HEK293T (cell line): ENCODE data around the gene OSMR.
"Not testable (repeated sequence)": the region's sequence is repeated elsewhere in the genome, so short reads cannot be mapped to it uniquely, and the experiment has no call there.

Experiments
- ARNT ChIP-seq: fragments of 450-650 bp; IDR thresholded peaks from 2 replicates; pipeline ENCODE4 v1.6.1; 2017; ENCODE audit warnings: mild to moderate bottlenecking
- BHLHE40 ChIP-seq: fragments of 450-650 bp; IDR thresholded peaks from 2 replicates; pipeline ENCODE4 v1.6.1; 2016; ENCODE audit warnings: mild to moderate bottlenecking, moderate library complexity, borderline replicate concordance
- ELF4 ChIP-seq: fragments of 450-650 bp; IDR thresholded peaks from 2 replicates; pipeline ENCODE4 v1.6.1; 2017; ENCODE audit warnings: antibody characterized with exemption
- FOXA1 ChIP-seq: fragments of 450-650 bp; IDR thresholded peaks from 2 replicates; pipeline ENCODE4 v1.6.1; 2016; ENCODE audit warnings: mild to moderate bottlenecking
- FOXK2 ChIP-seq: fragments of 450-650 bp; IDR thresholded peaks from 2 replicates; pipeline ENCODE4 v1.6.1; 2016; ENCODE audit warnings: mild to moderate bottlenecking
- FOXM1 ChIP-seq: fragments of 450-650 bp; IDR thresholded peaks from 2 replicates; pipeline ENCODE4 v1.6.1; 2017; ENCODE audit warnings: mild to moderate bottlenecking, borderline replicate concordance
- HDGF ChIP-seq: fragments of 450-650 bp; IDR thresholded peaks from 2 replicates; pipeline ENCODE4 v1.6.1; 2017; ENCODE audit warnings: antibody characterized with exemption, borderline replicate concordance
- L3MBTL2 ChIP-seq: fragments of 450-650 bp; conservative IDR thresholded peaks from 2 replicates; pipeline ENCODE4 v1.6.1; 2016; ENCODE audit warnings: mild to moderate bottlenecking
- LEF1 ChIP-seq: fragments of 450-650 bp; IDR thresholded peaks from 2 replicates; pipeline ENCODE4 v1.6.1; 2017; ENCODE audit warnings: mild to moderate bottlenecking, borderline replicate concordance
- NFRKB ChIP-seq: fragments of 450-650 bp; IDR thresholded peaks from 2 replicates; pipeline ENCODE4 v1.6.1; 2016; ENCODE audit warnings: mild to moderate bottlenecking, moderate library complexity
- SP1 ChIP-seq: fragments of 450-650 bp; IDR thresholded peaks from 2 replicates; pipeline ENCODE4 v1.6.1; 2017
- SUZ12 ChIP-seq: fragments of 450-650 bp; IDR thresholded peaks from 2 replicates; pipeline ENCODE4 v1.6.1; 2016; ENCODE audit warnings: mild to moderate bottlenecking
- TARDBP ChIP-seq: fragments of 450-650 bp; IDR thresholded peaks from 2 replicates; pipeline ENCODE4 v1.6.1; 2016
- ZNF384 ChIP-seq: fragments of 450-650 bp; IDR thresholded peaks from 2 replicates; pipeline ENCODE4 v1.6.1; 2016

DNA sequence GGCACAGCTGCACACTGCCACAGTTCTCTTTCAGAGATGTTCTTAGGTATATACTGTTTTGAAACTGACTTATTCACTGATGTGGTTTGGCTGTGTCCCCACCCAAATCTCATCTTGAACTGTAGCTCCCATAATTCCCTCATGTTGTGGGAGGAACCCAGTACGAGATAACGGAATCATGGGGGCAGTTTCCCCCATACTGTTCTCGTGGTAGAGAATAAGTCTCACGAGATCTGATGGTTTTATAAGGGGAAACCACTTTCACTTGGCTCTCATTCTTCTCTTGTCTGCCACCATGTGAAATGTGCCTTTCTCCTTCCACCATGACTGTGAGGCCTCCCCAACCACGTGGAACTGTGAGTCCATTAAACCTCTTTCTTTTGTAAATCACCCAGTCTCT lies 5.8 kb downstream of the OSMR start:
- not testable (repeated sequence) for TF ChIP-seq SP1, L3MBTL2, BHLHE40, HDGF, FOXM1, LEF1, FOXK2, FOXA1, ELF4, ARNT, TARDBP, NFRKB, ZNF384, SUZ12
